ENCODE measurements around the gene RMND5B. TPM values are rescaled to one million over a fixed set of nuclear protein-coding genes. Genes with fewer than 3 reads are reported as not detected.

RMND5B gene
- total RNA-seq, 1 donor from 2014 or later: 32.6 TPM

DNA sequence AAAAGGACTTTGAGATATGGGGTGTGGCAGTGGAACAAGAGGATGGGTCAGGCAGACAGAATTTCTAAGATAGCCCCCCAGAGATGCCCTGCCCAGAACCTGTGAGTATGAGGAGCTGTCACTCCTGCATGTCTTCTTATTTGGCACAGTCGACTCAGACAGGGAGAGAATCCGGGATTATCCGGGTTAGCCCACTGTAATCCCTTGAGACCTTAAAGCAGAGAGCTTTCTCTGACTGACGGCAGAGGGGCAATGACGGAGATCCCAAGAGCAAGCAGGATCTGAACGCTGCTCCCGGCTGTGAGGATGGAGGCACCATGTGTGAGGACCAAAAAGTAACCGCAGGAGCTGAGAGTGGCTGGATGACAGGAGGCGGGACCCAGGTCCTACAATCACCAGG lies 31.7 kb downstream of the RMND5B start:
- TF ChIP-seq, protein P1, sequence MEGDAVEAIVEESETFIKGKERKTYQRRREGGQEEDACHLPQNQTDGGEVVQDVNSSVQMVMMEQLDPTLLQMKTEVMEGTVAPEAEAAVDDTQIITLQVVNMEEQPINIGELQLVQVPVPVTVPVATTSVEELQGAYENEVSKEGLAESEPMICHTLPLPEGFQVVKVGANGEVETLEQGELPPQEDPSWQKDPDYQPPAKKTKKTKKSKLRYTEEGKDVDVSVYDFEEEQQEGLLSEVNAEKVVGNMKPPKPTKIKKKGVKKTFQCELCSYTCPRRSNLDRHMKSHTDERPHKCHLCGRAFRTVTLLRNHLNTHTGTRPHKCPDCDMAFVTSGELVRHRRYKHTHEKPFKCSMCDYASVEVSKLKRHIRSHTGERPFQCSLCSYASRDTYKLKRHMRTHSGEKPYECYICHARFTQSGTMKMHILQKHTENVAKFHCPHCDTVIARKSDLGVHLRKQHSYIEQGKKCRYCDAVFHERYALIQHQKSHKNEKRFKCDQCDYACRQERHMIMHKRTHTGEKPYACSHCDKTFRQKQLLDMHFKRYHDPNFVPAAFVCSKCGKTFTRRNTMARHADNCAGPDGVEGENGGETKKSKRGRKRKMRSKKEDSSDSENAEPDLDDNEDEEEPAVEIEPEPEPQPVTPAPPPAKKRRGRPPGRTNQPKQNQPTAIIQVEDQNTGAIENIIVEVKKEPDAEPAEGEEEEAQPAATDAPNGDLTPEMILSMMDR (IDR thresholded peaks at IDR 0.05; ENCODE audit: unreplicated experiment): no peak
- no peaks in the 10 kb centered on the region for H3K4me1 Mint-ChIP-seq
- no peak for DNase-seq (ENCODE audit: low spot score in 2 of 2, unreplicated experiment in 2 of 2)

DNA sequence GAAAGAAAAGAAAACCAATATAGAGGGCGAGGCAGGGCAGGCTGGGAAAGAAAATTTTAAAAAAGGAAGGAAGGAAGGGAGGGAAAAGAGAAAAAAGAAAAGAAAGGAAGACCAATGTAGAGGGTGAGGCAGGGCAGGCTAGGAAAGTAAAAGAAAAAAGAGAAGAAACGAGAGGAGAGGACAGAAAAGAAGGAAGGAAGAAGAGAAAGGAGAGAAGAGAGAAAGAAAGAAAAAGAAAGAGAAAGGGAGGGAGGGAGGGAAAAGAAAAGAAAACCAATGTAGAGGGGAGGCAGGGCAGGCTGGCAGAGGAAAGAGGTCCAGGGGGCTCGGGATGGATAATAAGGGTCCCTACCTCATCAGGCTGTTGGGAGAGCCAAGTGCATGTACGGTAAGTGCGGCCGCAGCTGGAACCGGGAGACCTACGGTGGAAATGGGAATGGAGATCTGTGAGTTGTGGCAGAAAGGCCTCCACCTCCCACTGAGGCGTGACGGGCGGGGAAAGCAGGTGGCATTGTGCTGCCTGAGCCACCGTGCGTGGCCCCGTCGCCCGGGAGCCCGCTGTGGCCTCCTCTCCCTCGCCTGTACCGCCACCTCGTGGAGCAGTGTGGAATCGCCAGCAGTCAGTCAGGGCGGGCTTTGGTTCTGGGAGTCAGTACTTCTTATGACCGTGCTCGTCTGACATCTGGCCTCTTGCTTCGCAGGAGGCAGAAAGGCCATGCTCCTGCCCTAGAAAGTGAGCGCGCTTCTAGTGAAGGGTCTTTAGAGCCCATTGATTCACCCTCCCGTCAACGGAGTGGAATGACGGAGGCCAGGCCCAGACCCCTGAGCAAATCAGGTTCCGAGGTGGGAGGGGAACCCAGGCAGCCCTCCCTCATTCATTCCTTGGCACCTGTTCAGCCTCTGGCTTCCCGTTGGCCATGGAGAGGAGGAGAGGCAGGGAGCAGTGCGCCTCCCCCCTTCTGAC lies 33.2 kb downstream of the RMND5B start:
- peak; percentile 75 to 96 for DNase-seq (ENCODE audit: low spot score in 2 of 2, unreplicated experiment in 2 of 2)
- TF ChIP-seq, protein P1 (IDR thresholded peaks at IDR 0.05; ENCODE audit: unreplicated experiment): peak; percentile 92
- no peak overlapping the region for H3K27ac Mint-ChIP-seq
- no peaks in the 10 kb centered on the region for H3K36me3 Mint-ChIP-seq
- H3K4me1 Mint-ChIP-seq: no peaks in the 10 kb centered on the region
- H3K4me3 Mint-ChIP-seq: peak overlapping the region; percentile 52
- H3K9me3 Mint-ChIP-seq: no peaks in the 10 kb centered on the region
- H3K27me3 Mint-ChIP-seq (ENCODE audit: low read depth): peaks cover 27% of the 10 kb centered on the region

More for the DNA sequence above, 31.7 kb downstream of the RMND5B start:
- Mint-ChIP-seq H3K9me3 (no peaks in the 10 kb centered on the region), H3K27me3 (ENCODE audit: low read depth) (peaks cover 26% of the 10 kb centered on the region), H3K27ac (no peak overlapping the region), H3K36me3 (no peaks in the 10 kb centered on the region), H3K4me3 (no peak overlapping the region)

DNA sequence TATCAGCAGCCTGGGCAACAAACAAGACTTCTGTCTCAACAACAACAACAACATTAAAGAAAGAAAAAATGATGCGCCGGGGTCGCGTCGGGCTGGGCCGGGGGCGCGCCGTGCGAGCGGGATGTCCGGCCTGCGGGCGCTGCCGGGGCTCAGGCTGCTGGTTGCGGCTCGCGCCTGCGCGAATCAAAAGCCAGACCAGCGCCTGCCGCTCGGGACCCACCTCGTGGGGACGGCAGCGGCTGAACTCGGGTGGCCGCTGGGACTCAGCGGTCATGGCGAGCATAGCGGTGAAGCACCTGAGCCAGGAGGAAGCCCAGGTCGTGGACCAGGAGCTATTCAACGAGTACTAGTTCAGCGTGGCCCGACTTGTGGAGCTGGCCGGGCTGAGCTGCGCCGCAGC lies 34.8 kb downstream of the RMND5B start:
- TF ChIP-seq, protein P1 (IDR thresholded peaks at IDR 0.05; ENCODE audit: unreplicated experiment): no peak
- Mint-ChIP-seq H3K9me3 (no peaks in the 10 kb centered on the region), H3K36me3 (no peaks in the 10 kb centered on the region), H3K27ac (no peak overlapping the region), H3K4me1 (no peaks in the 10 kb centered on the region), H3K27me3 (ENCODE audit: low read depth) (peaks cover 33% of the 10 kb centered on the region), H3K4me3 (no peak overlapping the region)
- no peak for DNase-seq (ENCODE audit: low spot score in 2 of 2, unreplicated experiment in 2 of 2)

DNA sequence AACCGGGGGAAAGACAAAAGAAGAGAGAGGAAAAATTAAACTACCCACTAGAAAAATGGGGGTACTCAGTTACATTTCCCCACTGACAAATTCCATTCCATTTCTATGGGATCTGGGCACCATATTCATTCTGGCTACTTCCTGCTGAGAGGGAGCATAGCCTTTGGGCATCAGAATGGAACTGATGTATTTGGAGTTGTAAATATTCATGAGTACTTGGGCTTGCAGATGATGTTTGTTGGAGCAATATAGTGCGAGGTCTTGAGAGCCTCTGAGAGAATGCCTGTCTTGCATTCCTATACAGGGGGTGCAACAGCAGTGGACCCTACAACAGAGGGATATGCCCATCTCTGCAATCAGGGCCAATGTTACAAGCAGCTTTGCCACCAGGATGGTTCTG lies 39.6 kb downstream of the RMND5B start:
- Mint-ChIP-seq H3K27me3 (ENCODE audit: low read depth) (peaks cover 9% of the 10 kb centered on the region), H3K9me3 (no peaks in the 10 kb centered on the region), H3K36me3 (no peaks in the 10 kb centered on the region), H3K4me3 (no peak overlapping the region), H3K27ac (no peak overlapping the region), H3K4me1 (no peaks in the 10 kb centered on the region)
- no peak for DNase-seq (ENCODE audit: low spot score in 2 of 2, unreplicated experiment in 2 of 2)
- TF ChIP-seq, protein P1 (IDR thresholded peaks at IDR 0.05; ENCODE audit: unreplicated experiment): no peak

DNA sequence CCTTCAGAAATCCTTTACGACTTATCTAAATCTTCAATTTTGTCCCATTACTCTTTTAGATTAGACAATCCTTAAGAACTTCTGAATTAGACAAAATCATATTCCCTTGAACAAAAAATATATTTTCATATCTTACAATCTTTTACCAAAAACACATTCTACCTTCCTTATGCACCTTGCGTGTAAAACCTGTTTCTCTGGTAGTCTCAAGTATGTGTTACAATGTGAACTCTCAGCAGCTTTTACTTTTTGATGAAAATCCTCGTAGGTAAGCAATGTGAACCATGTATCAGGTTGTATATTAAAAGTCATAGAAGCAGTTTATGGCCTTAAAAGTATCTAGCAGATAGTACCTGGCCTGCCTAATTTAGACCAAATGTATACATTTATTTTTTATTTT lies 43.6 kb downstream of the RMND5B start:
- TF ChIP-seq, protein P1 (IDR thresholded peaks at IDR 0.05; ENCODE audit: unreplicated experiment): no peak
- Mint-ChIP-seq H3K36me3 (no peaks in the 10 kb centered on the region), H3K27ac (no peak overlapping the region), H3K27me3 (ENCODE audit: low read depth) (peaks cover 4% of the 10 kb centered on the region), H3K4me1 (no peaks in the 10 kb centered on the region), H3K4me3 (no peak overlapping the region), H3K9me3 (no peaks in the 10 kb centered on the region)
- no peak for DNase-seq (ENCODE audit: low spot score in 2 of 2, unreplicated experiment in 2 of 2)
